ENCODE data around the gene CPNE5.

Gene CPNE5

GRCh38 chr6:36730424-36731380, 108.5 kb downstream of the CPNE5 start:
- no peak for DNase-seq (ENCODE audit: low read depth in 1 of 2, low spot score in 1 of 2)
- Histone ChIP-seq H3K4me3 (replicated peaks; ENCODE audit: insufficient read depth, low read length) (no peak overlapping the region), H3K27ac (replicated peaks) (no peak overlapping the region), H3K27me3 (ENCODE audit: insufficient read depth, poor library complexity, severe bottlenecking) (no peaks in the 10 kb centered on the region)
- TF ChIP-seq CTCF (IDR thresholded peaks at IDR 0.05; ENCODE audit: insufficient read depth, low read length) = no peak
- TF ChIP-seq REST (IDR thresholded peaks at IDR 0.05; ENCODE audit: insufficient replicate concordance, low read depth) = no peak
- no peak for TF ChIP-seq POLR2AphosphoS5 (IDR thresholded peaks at IDR 0.05; ENCODE audit: low read depth)
- TF ChIP-seq SPI1 (IDR thresholded peaks at IDR 0.05; ENCODE audit: borderline replicate concordance, low read depth) = no peak

GRCh38 chr6:36729161-36729524, 110.1 kb downstream of the CPNE5 start:
- no peaks in the 10 kb centered on the region for H3K27me3 ChIP-seq (ENCODE audit: insufficient read depth, poor library complexity, severe bottlenecking)
- TF ChIP-seq POLR2AphosphoS5 (IDR thresholded peaks at IDR 0.05; ENCODE audit: low read depth) (no peak), REST (IDR thresholded peaks at IDR 0.05; ENCODE audit: insufficient replicate concordance, low read depth) (no peak), SPI1 (IDR thresholded peaks at IDR 0.05; ENCODE audit: borderline replicate concordance, low read depth) (no peak), GABPA (IDR thresholded peaks at IDR 0.05; ENCODE audit: low read depth) (no peak), CTCF (IDR thresholded peaks at IDR 0.05; ENCODE audit: insufficient read depth, low read length) (no peak)
- no peak overlapping the region for H3K4me3 ChIP-seq (replicated peaks; ENCODE audit: insufficient read depth, low read length)
- H3K27ac ChIP-seq (replicated peaks) = no peak overlapping the region
- no peak for DNase-seq (ENCODE audit: low read depth in 1 of 2, low spot score in 1 of 2)

GRCh38 chr6:36728289-36729160, 110.7 kb downstream of the CPNE5 start:
- no peak overlapping the region for H3K27ac ChIP-seq (replicated peaks)
- H3K4me3 ChIP-seq (replicated peaks; ENCODE audit: insufficient read depth, low read length) = no peak overlapping the region
- H3K27me3 ChIP-seq (ENCODE audit: insufficient read depth, poor library complexity, severe bottlenecking) = no peaks in the 10 kb centered on the region
- no peak for DNase-seq (ENCODE audit: low read depth in 1 of 2, low spot score in 1 of 2)
- TF ChIP-seq CTCF (IDR thresholded peaks at IDR 0.05; ENCODE audit: insufficient read depth, low read length) = no peak
- TF ChIP-seq POLR2AphosphoS5 (IDR thresholded peaks at IDR 0.05; ENCODE audit: low read depth) = no peak
- TF ChIP-seq GABPA (IDR thresholded peaks at IDR 0.05; ENCODE audit: low read depth) = no peak
- TF ChIP-seq REST (IDR thresholded peaks at IDR 0.05; ENCODE audit: insufficient replicate concordance, low read depth) = no peak
